AG10803 (cell line): ENCODE data around the gene NPPC.
A peak's percentile ranks its signal among the peaks of the same experiment; 100 is the strongest.

Experiments
- DNase-seq: peaks from one replicate; pipeline ENCODE4 v3.0.0; 2010; ENCODE audit warnings: low read depth
- H3K4me3 ChIP-seq: 2 replicates; pipeline ENCODE4 v1.5.1; 2011; ENCODE audit warnings: mild to moderate bottlenecking, low read length, control low read depth
- TF ChIP-seq, protein P1 (sequence below): conservative IDR thresholded peaks from 2 replicates; pipeline ENCODE4 v1.5.1; 2011; ENCODE audit warnings: mild to moderate bottlenecking, low read length, control low read depth, inconsistent platforms

NPPC gene

DNA sequence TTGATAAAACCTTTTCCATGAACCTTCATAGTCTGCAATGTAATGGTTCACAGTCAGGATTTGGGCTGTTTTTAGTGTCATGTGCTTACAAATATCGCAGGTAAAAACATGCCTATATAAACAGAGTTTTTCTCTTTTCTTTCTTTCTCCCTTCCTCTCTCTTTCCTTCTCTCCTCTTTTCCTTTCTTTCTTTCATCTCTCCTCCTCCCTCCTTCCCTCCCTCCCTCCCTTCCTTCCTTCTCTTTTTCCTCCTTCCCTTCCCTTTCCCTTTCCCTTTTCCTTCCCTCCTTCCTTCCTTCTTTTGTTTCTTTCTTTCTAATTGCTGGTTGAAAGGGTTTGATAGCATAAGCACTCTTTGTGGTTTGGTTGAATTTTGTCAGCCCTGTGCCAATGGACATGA, 9.6 kb upstream of the NPPC start:
- TF ChIP-seq, protein P1, sequence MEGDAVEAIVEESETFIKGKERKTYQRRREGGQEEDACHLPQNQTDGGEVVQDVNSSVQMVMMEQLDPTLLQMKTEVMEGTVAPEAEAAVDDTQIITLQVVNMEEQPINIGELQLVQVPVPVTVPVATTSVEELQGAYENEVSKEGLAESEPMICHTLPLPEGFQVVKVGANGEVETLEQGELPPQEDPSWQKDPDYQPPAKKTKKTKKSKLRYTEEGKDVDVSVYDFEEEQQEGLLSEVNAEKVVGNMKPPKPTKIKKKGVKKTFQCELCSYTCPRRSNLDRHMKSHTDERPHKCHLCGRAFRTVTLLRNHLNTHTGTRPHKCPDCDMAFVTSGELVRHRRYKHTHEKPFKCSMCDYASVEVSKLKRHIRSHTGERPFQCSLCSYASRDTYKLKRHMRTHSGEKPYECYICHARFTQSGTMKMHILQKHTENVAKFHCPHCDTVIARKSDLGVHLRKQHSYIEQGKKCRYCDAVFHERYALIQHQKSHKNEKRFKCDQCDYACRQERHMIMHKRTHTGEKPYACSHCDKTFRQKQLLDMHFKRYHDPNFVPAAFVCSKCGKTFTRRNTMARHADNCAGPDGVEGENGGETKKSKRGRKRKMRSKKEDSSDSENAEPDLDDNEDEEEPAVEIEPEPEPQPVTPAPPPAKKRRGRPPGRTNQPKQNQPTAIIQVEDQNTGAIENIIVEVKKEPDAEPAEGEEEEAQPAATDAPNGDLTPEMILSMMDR = no peak
- DNase-seq = no peak
- no peak overlapping the region for H3K4me3 ChIP-seq

DNA sequence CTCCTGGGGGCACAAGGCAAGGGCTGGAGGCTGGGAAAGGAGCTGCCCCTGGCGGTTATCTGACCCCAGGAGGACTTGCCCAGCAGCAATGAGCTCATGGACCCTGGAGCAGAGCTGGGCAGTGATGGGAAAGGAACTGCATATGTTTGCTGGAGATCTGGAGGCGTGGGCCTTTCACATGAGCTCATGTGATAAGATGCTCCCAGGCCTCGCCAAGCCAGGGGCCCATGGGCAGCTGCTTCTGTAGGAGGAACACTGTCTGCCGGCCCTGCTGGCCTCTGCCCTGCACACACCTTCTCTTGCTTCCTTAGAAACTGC, 9.0 kb upstream of the NPPC start:
- TF ChIP-seq, protein P1 = no peak

DNA sequence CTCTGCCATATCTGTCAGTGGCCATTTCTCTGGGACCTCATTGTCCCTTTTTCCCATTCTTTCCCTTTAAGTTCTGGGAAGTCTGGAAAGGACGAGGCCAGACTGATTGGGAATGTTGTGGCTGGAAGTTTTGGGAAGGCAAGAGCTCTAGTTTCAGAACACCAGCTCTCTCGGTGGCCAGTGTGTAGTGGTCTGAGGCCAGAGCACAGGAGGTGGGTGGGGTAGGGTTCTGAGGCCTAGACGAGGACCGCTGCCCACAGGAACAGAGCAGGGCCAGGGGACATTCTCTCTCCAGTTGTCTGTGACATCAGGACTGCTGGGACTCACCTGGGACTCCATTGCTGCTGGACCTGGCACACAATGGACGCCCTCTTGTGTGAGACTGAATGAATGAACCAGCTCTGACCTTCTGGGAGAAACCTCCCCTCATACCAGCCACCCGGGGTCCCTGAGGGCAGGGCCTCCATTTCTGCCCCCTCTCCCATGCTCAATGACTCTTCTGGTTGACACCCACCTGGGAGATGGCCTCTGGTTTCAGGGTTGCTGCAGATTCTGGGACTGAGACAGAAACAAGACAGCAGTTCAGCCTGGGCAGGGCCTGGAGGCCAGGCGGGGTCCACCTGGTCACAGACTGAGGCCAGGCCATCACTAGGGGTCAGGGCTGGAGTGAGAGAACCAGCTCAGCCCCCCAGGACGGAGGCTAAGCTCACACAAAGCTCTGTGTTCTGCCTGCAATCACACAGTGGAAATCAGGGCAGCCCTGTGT, 8.4 kb upstream of the NPPC start:
- DNase-seq = no peak
- TF ChIP-seq, protein P1 = no peak
- H3K4me3 ChIP-seq = no peak overlapping the region

More for the DNA sequence above, 9.0 kb upstream of the NPPC start:
- no peak overlapping the region for H3K4me3 ChIP-seq
- DNase-seq = no peak

DNA sequence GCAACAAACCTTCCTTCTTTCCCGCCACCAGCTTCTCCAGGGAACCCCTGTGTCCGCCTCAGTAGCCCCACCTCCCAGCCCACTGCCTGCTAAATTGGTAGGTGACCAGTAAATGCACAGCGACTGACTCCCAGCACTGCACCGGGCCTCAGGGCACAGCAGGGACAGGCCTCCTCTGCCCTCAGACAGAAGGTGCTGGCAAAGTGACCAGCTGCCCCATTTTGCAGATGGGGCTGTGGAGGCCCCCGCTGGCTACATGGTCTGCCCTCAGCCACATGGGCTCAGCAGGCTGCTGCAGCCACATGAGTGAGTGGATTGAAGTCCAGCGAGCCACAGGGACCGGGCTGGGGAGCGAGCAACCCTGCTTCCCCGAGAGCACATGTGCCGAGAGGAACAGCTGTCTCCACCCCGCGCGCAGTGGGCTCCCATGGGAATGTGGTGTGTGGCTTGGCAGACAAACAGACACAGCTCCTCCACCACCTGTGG, 7.8 kb upstream of the NPPC start:
- H3K4me3 ChIP-seq = no peak overlapping the region
- TF ChIP-seq, protein P1 = no peak
- peak; percentile 52 for DNase-seq

DNA sequence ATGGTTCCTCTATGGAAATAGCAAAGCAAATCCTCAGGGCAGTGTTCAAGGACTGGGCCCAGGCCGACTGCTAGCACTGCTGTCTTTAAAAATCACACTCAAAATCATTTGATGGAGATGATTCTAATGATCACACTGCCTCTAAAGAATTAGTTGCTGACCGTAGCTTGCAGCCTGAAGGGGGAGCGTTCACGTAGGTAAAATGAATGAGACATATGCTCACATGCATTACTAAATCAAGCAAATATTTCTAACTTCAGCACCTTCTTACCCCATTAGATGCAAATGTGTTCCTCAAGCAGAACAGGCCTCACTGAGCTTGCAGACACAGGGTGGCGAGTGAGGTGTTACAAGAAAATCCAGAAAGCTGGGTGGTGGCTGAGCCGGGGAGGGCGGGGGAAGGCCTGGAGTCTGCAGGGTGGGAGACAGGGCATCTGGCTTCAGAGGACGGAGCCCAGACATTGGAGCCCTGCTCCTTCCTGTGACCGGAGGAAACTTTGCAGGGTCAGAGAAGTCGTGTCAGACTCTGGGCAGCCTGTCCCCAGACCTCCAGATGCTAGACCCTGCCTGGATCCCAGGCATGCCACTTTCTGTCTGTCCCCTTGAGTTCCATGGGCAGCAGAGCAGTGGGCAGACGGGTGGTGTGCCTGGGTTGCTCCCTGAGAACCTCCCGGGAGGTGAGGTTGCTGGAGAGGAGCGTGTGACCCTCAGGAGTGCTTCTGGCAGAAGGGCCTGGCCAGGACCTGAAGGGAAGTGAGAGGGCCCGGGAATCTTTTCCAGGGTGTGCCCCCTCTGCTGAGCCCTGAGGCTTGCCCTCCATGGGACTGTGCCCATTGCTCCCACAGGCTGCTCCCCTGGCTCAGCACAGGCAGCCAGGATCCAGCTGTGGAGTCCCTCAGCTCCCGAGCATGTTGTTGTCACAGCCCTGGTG, 7.1 kb upstream of the NPPC start:
- TF ChIP-seq, protein P1 = no peak
- DNase-seq = no peak

DNA sequence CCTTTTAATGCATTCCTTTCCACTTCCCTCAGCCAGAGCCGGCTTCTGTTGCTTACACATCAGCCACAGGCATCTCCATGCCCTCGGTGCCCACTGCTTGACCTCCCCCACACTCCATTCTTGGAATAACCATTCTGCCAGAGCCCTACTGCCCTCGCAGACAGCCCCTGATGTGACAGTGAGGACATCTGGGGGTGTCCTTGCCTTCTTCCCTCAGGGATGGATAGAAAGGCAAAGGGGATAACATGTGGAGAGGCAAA, 6.4 kb upstream of the NPPC start:
- peak; percentile 9 for DNase-seq
- TF ChIP-seq, protein P1 = no peak
- H3K4me3 ChIP-seq = no peak overlapping the region

More for the DNA sequence above, 7.1 kb upstream of the NPPC start:
- H3K4me3 ChIP-seq = no peak overlapping the region

DNA sequence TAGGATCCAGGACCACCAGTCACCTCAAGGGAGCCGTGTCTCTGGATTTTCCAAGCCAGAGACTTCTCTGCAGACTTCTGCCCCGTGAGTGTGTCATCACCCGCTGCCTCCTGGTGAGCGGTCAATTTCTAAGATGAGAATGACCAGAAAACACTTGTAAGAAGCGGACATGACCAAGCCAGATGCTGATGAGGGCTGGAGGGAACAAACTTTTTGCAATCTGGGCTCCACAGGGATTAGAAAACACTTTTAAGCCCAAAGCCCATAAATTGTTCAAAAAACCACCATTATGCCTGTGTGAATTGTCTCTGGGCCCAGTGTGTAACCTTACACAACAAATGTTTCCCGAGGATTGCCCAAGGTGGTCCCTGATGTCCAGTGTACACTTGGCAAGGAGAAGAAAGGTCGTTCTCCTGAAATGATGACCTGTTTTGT, 5.3 kb upstream of the NPPC start:
- H3K4me3 ChIP-seq = no peak overlapping the region
- DNase-seq = peak; percentile 6
- TF ChIP-seq, protein P1 = no peak
